ENCODE measurements around the gene ASH1L. TPM values are rescaled to one million over a fixed set of nuclear protein-coding genes. Genes with fewer than 3 reads are reported as not detected.
"Not testable (repeated sequence)": the region's sequence is repeated elsewhere in the genome, so short reads cannot be mapped to it uniquely, and the experiment has no call there.

Gene ASH1L
- total and polyA plus RNA-seq, 9 of the 15 experiments (the other 6 are each of a cell fraction or from before 2014, with no cell fraction given), result 2.0 to 23.3 (median 14.6) TPM

- H3K27ac ChIP-seq (ENCODE audit: extremely low read depth, low read depth, low read length), result peak overlapping the region; percentile 100
- H3K4me3 ChIP-seq, result peak overlapping the region; percentile 98
- peak overlapping the region; percentile 99 to 100 for H3K9ac ChIP-seq (ENCODE audit: insufficient read depth in 1 of 2, low read depth in 2 of 2, low read length in 2 of 2)
- CTCF ChIA-PET (ENCODE audit: low intra/inter-chr PET ratio); H4K20me1 ChIP-seq (replicated peaks; ENCODE audit: control insufficient read depth, insufficient read depth, low read length); H3K27me3 ChIP-seq (ENCODE audit: control insufficient read depth in 2 of 2, insufficient read depth in 2 of 2, low read length in 2 of 2); H3K9me3 ChIP-seq (replicated peaks; ENCODE audit: control insufficient read depth, insufficient read depth, low read depth, low read length); intact Hi-C loops (cut with micrococcal nuclease); in situ Hi-C loops (cut with MboI); H3K9me1 ChIP-seq (ENCODE audit: control insufficient read depth, insufficient read depth, low read length); TF ChIP-seq FOXM1 (IDR thresholded peaks at IDR 0.05; ENCODE audit: low read depth): not testable (repeated sequence)
- peak overlapping the region; percentile 97 for H3K4me2 ChIP-seq (ENCODE audit: insufficient read depth, low read length)
- H2AFZ ChIP-seq (ENCODE audit: low read depth, low read length), result peak overlapping the region; percentile 100
- peak in 1 of 4 experiments; percentile 27 for DNase-seq (ENCODE audit: extremely low read depth in 1 of 4, low spot score in 3 of 4)
- POLR2A ChIA-PET, result interaction anchor here (0.6 to 3.1 kb wide), 9 partner anchors 9 to 1042 kb away, joined by 3 to 15 read pairs (median 3); partner anchors contain the start of gene RUSC1
- FAIRE-seq, result peak; percentile 40
- peaks cover 32% of the 10 kb centered on the region; the same call in 2 of the 3 replicates for H3K36me3 ChIP-seq (ENCODE audit: control insufficient read depth, insufficient read depth, low read length)
- ATAC-seq, result peak; percentile 1; the same call in 2 of the 3 replicates
- WGBS (ENCODE audit: insufficient coverage, low coverage, missing lambda C conversion rate), result under 1% methylated on average over 19 of the region's 19 CpGs
- peaks cover 89% of the 10 kb centered on the region for H3K79me2 ChIP-seq (ENCODE audit: control insufficient read depth, insufficient read depth, low read length)
- BruUV-seq (replicated peaks), result TSS peak; percentile 70
- peaks cover 2 to 11% of the 10 kb centered on the region in 2 experiments; a peak in 4 of 5 replicates for H3K4me1 ChIP-seq (replicated peaks in 1 of 2; ENCODE audit: control insufficient read depth in 2 of 2, insufficient read depth in 2 of 2, low read length in 2 of 2)
- TF ChIP-seq CBFB (CRISPR knock-in tag; IDR thresholded peaks at IDR 0.05) (peak; percentile 88; the same call in 1 of the 2 replicates), ARID4B (CRISPR knock-in tag; IDR thresholded peaks at IDR 0.05) (peak; percentile 46; the same call in 1 of the 2 replicates), NR1H2 (CRISPR knock-in tag; IDR thresholded peaks at IDR 0.05) (0 out of 2 replicates have a peak, but pooled peaks have one; percentile 87), PHB2 (IDR thresholded peaks at IDR 0.05; ENCODE audit: low read depth) (0 out of 2 replicates have a peak, but pooled peaks have one; percentile 9), NFATC3 (IDR thresholded peaks at IDR 0.05) (0 out of 2 replicates have a peak, but pooled peaks have one; percentile 17), SAP30 (IDR thresholded peaks at IDR 0.05; ENCODE audit: borderline replicate concordance, insufficient read depth, low read depth, low read length, poor library complexity, severe bottlenecking) (peak; percentile 51), NFRKB (IDR thresholded peaks at IDR 0.05; ENCODE audit: low read depth) (0 out of 2 replicates have a peak, but pooled peaks have one; percentile 73), ZNF589 (CRISPR knock-in tag; IDR thresholded peaks at IDR 0.05; ENCODE audit: low read depth) (0 out of 2 replicates have a peak, but pooled peaks have one; percentile 8), FOXK2 (conservative IDR thresholded peaks at IDR 0.05 in 1 of 2, IDR thresholded peaks at IDR 0.05 in 1 of 2; ENCODE audit: low read depth in 2 of 2) (peak in 1 of 2 experiments; percentile 21; a peak in 1 of 4 replicates), FOXJ2 (tag; IDR thresholded peaks at IDR 0.05) (0 out of 2 replicates have a peak, but pooled peaks have one; percentile 4), HLTF (IDR thresholded peaks at IDR 0.05) (0 out of 2 replicates have a peak, but pooled peaks have one; percentile 3), SREBF2 (CRISPR knock-in tag; IDR thresholded peaks at IDR 0.05) (0 out of 2 replicates have a peak, but pooled peaks have one; percentile 58), FOXM1 (CRISPR knock-in tag; IDR thresholded peaks at IDR 0.05; ENCODE audit: low read depth) (0 out of 2 replicates have a peak, but pooled peaks have one; percentile 33), SMARCA4 (IDR thresholded peaks at IDR 0.05) (peak; percentile 37; the same call in 1 of the 2 replicates)
- TF ChIP-seq, protein P1, sequence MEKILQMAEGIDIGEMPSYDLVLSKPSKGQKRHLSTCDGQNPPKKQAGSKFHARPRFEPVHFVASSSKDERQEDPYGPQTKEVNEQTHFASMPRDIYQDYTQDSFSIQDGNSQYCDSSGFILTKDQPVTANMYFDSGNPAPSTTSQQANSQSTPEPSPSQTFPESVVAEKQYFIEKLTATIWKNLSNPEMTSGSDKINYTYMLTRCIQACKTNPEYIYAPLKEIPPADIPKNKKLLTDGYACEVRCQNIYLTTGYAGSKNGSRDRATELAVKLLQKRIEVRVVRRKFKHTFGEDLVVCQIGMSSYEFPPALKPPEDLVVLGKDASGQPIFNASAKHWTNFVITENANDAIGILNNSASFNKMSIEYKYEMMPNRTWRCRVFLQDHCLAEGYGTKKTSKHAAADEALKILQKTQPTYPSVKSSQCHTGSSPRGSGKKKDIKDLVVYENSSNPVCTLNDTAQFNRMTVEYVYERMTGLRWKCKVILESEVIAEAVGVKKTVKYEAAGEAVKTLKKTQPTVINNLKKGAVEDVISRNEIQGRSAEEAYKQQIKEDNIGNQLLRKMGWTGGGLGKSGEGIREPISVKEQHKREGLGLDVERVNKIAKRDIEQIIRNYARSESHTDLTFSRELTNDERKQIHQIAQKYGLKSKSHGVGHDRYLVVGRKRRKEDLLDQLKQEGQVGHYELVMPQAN (IDR thresholded peaks at IDR 0.05; ENCODE audit: borderline replicate concordance), result peak; percentile 79; the same call in 1 of the 2 replicates
These were observed 897 bp upstream of the ASH1L start for GRCh38 chr1:155563377-155564022.
